HCT116 (cell line): ENCODE data around the gene DIS3L2.

Source experiments
- EZH2 ChIP-seq: fragments of 200-600 bp; sonication (generic); IDR thresholded peaks from 2 replicates; pipeline ENCODE4 v1.6.1; 2017; ENCODE audit warnings: antibody characterized with exemption, mixed run types
- EZH2phosphoT487 ChIP-seq: fragments of 200-600 bp; IDR thresholded peaks from 2 replicates; pipeline ENCODE4 v1.6.1; 2018; ENCODE audit warnings: antibody characterized with exemption, borderline replicate concordance
- JUND ChIP-seq: IDR thresholded peaks from 2 replicates; pipeline ENCODE4 v1.6.1; 2012
- POLR2AphosphoS5 ChIP-seq: IDR thresholded peaks from 2 replicates; pipeline ENCODE4 v1.6.1; 2011; ENCODE audit warnings: mild to moderate bottlenecking, low read depth, low read length, moderate library complexity
- RAD21 ChIP-seq: IDR thresholded peaks from 2 replicates; pipeline ENCODE4 v1.6.1; 2012; ENCODE audit warnings: low read depth, mild to moderate bottlenecking
- SP1 ChIP-seq: IDR thresholded peaks from 2 replicates; pipeline ENCODE4 v1.6.1; 2012; ENCODE audit warnings: low read depth
- SRF ChIP-seq: IDR thresholded peaks from 2 replicates; pipeline ENCODE4 v1.6.1; 2012; ENCODE audit warnings: low read depth
- TCF7L2 ChIP-seq: IDR thresholded peaks from 2 replicates; pipeline ENCODE4 v1.7.0; 2011; ENCODE audit warnings: borderline replicate concordance, inconsistent platforms; ENCODE audit not compliant: insufficient read depth, insufficient read length; ENCODE audit errors: extremely low read depth
- ZFX ChIP-seq: fragments of 450-650 bp; IDR thresholded peaks from 2 replicates; pipeline ENCODE4 v1.6.1; 2017
- ZNF274 ChIP-seq: fragments of 200-500 bp; sonication (Bioruptor generic); IDR thresholded peaks from 2 replicates; pipeline ENCODE4 v1.6.1; 2014; ENCODE audit warnings: mild to moderate bottlenecking, low read depth, low read length, inconsistent platforms
- TF ChIP-seq, protein P1 (sequence below), 3 experiments: fragments of 200-600 bp in 1 of 3; sonication (generic) in 1 of 3; IDR thresholded peaks in 2 of 3; conservative IDR thresholded peaks in 1 of 3; 2 replicates each; pipeline ENCODE4 v1.5.1; 2012 to 2017; ENCODE audit warnings: low read depth in 2 of 3, low read length in 2 of 3, antibody characterized with exemption in 1 of 3, borderline replicate concordance in 1 of 3, control low read depth in 1 of 3, mild to moderate bottlenecking in 1 of 3, mixed read lengths in 1 of 3, mixed run types in 1 of 3, moderate library complexity in 1 of 3; ENCODE audit not compliant: insufficient read depth in 1 of 3
- TF ChIP-seq, protein P2 (sequence below): IDR thresholded peaks from 2 replicates; pipeline ENCODE4 v1.6.1; 2012; ENCODE audit warnings: low read depth
- TF ChIP-seq, protein P3 (sequence below): IDR thresholded peaks from 2 replicates; pipeline ENCODE4 v1.6.1; 2012

DNA sequence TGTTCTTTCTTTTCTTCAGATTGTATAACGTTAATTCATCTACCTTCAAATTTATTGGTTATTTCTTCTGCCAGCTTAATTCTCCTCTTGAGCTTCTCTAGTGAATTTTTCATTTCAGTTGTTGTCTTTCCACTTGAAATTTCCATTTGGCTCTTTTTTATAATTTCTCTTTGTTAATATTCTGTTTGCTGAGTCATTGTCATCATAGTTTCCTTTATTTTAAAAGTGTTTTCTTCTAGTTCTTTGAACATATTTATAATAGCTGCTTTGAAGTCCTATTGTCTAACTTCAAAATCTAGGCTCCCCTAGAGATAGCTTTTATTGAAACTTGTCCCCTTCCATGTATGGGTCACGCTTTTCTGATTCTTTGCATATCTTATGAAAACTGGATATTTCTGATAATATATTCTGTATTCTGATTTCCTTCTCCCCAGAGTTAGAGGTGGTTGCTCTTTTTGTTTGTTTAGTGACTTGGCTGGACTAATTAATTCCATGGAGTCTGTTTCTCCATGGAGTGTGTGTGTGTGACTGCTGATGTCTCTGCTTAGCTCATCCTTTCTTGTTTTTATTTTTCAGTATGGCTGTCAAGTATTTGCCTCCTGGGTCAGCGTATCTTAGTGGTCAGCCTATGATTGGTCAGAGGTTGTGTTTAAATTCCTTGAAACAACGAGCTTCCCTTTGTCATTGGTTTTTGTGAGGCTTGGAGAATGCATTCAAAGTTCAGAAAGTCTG lies 47.6 kb downstream of the DIS3L2 start:
- TF ChIP-seq, protein P1, sequence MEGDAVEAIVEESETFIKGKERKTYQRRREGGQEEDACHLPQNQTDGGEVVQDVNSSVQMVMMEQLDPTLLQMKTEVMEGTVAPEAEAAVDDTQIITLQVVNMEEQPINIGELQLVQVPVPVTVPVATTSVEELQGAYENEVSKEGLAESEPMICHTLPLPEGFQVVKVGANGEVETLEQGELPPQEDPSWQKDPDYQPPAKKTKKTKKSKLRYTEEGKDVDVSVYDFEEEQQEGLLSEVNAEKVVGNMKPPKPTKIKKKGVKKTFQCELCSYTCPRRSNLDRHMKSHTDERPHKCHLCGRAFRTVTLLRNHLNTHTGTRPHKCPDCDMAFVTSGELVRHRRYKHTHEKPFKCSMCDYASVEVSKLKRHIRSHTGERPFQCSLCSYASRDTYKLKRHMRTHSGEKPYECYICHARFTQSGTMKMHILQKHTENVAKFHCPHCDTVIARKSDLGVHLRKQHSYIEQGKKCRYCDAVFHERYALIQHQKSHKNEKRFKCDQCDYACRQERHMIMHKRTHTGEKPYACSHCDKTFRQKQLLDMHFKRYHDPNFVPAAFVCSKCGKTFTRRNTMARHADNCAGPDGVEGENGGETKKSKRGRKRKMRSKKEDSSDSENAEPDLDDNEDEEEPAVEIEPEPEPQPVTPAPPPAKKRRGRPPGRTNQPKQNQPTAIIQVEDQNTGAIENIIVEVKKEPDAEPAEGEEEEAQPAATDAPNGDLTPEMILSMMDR (IDR thresholded peaks at IDR 0.05 in 2 of 3, conservative IDR thresholded peaks at IDR 0.05 in 1 of 3; ENCODE audit: borderline replicate concordance in 1 of 3, insufficient read depth in 1 of 3, low read depth in 2 of 3, low read length in 2 of 3), result no peak
- TF ChIP-seq RAD21 (no peak), JUND (no peak), EZH2 (no peak), EZH2phosphoT487 (no peak), TCF7L2 (no peak), POLR2AphosphoS5 (no peak), SP1 (no peak), ZFX (no peak), SRF (no peak), ZNF274 (no peak)
- TF ChIP-seq, protein P2, sequence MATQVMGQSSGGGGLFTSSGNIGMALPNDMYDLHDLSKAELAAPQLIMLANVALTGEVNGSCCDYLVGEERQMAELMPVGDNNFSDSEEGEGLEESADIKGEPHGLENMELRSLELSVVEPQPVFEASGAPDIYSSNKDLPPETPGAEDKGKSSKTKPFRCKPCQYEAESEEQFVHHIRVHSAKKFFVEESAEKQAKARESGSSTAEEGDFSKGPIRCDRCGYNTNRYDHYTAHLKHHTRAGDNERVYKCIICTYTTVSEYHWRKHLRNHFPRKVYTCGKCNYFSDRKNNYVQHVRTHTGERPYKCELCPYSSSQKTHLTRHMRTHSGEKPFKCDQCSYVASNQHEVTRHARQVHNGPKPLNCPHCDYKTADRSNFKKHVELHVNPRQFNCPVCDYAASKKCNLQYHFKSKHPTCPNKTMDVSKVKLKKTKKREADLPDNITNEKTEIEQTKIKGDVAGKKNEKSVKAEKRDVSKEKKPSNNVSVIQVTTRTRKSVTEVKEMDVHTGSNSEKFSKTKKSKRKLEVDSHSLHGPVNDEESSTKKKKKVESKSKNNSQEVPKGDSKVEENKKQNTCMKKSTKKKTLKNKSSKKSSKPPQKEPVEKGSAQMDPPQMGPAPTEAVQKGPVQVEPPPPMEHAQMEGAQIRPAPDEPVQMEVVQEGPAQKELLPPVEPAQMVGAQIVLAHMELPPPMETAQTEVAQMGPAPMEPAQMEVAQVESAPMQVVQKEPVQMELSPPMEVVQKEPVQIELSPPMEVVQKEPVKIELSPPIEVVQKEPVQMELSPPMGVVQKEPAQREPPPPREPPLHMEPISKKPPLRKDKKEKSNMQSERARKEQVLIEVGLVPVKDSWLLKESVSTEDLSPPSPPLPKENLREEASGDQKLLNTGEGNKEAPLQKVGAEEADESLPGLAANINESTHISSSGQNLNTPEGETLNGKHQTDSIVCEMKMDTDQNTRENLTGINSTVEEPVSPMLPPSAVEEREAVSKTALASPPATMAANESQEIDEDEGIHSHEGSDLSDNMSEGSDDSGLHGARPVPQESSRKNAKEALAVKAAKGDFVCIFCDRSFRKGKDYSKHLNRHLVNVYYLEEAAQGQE, result no peak
- TF ChIP-seq, protein P3, sequence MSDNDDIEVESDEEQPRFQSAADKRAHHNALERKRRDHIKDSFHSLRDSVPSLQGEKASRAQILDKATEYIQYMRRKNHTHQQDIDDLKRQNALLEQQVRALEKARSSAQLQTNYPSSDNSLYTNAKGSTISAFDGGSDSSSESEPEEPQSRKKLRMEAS, result no peak
